Endodermal cell (in vitro differentiated cells): Measurements from ENCODE around the gene ICAM4. TPM values are rescaled to one million over a fixed set of nuclear protein-coding genes. Genes with fewer than 3 reads are reported as not detected.
"Not testable (repeated sequence)": the region's sequence is repeated elsewhere in the genome, so short reads cannot be mapped to it uniquely, and the experiment has no call there.

ENCODE experiments used
- DNase-seq: peaks from one replicate; pipeline ENCODE4 v3.0.0-alpha.2; 2017
- H3K27ac ChIP-seq: 2 replicates; pipeline ENCODE4 v1.5.1; 2013; ENCODE audit warnings: mild to moderate bottlenecking, low read depth, low read length, moderate library complexity
- H3K27me3 ChIP-seq: 2 replicates; pipeline ENCODE4 v1.6.1; 2013; ENCODE audit warnings: mild to moderate bottlenecking, low read length, moderate library complexity; ENCODE audit not compliant: insufficient read depth, control insufficient read depth, poor library complexity, severe bottlenecking
- H3K36me3 ChIP-seq: 2 replicates; pipeline ENCODE4 v1.7.0; 2013; ENCODE audit warnings: mild to moderate bottlenecking, low read length, moderate library complexity; ENCODE audit not compliant: control insufficient read depth, insufficient read depth
- H3K4me1 ChIP-seq: one replicate; pipeline ENCODE4 v1.7.0; 2013; ENCODE audit warnings: low read length; ENCODE audit not compliant: control insufficient read depth, insufficient read depth
- H3K4me3 ChIP-seq: 2 replicates; pipeline ENCODE4 v1.5.1; 2013; ENCODE audit warnings: mild to moderate bottlenecking, low read length, moderate library complexity
- H3K9ac ChIP-seq: 2 replicates; pipeline ENCODE4 v1.6.1; 2013; ENCODE audit warnings: mild to moderate bottlenecking, low read length, moderate library complexity; ENCODE audit not compliant: poor library complexity, severe bottlenecking; ENCODE audit errors: extremely low read depth
- H3K9me3 ChIP-seq: 2 replicates; pipeline ENCODE4 v1.6.1; 2013; ENCODE audit warnings: mild to moderate bottlenecking, low read length, moderate library complexity; ENCODE audit not compliant: control insufficient read depth
- H3K27ac Mint-ChIP-seq: 2 replicates; pipeline ENCODE4 v1.8.0; 2020; ENCODE audit warnings: mixed read lengths
- H3K27me3 Mint-ChIP-seq: 2 replicates; pipeline ENCODE4 v1.8.0; 2021; ENCODE audit warnings: mild to moderate bottlenecking, mixed read lengths; ENCODE audit not compliant: insufficient read depth
- H3K36me3 Mint-ChIP-seq: 2 replicates; pipeline ENCODE4 v1.8.0; 2020; ENCODE audit warnings: low read depth, mixed read lengths
- H3K4me1 Mint-ChIP-seq: 2 replicates; pipeline ENCODE4 v1.8.0; 2020; ENCODE audit warnings: mixed read lengths
- H3K4me3 Mint-ChIP-seq: 2 replicates; pipeline ENCODE4 v1.8.0; 2020; ENCODE audit warnings: mild to moderate bottlenecking, moderate library complexity, mixed read lengths
- H3K9me3 Mint-ChIP-seq: 2 replicates; pipeline ENCODE4 v1.8.0; 2020; ENCODE audit warnings: mild to moderate bottlenecking, mixed read lengths
- CTCF ChIP-seq: fragments of 200-600 bp; sonication (generic); conservative IDR thresholded peaks from 2 replicates; pipeline ENCODE4 v1.5.0; 2021; ENCODE audit warnings: antibody characterized with exemption, mild to moderate bottlenecking
- WGBS, 2 experiments: methylation state at CpG; one replicate each; pipeline versions ENCODE4 v1.1.5 to v1.1.7; 2013; ENCODE audit warnings: missing lambda C conversion rate in 2 of 2, mixed read lengths in 1 of 2; ENCODE audit not compliant: insufficient coverage in 1 of 2, insufficient read length in 1 of 2; 5-methylcytosine and 5-hydroxymethylcytosine counted together
- long read RNA-seq, 4 experiments: library from polyadenylated mRNA in 2 of 4; library from RNA in 1 of 4; library from capped mRNA in 1 of 4; stranded (forward) in 3 of 4; unstranded in 1 of 4; transcript quantifications; one replicate each; pipeline ENCODE4 v2.0.0, GENCODE V29; 2020 to 2021; ENCODE audit warnings: inconsistent platforms in 1 of 4
- polyA plus RNA-seq, 2 experiments: library from polyadenylated mRNA; stranded (reverse); fragments of 50-300 nt; gene quantifications; one replicate each; pipeline ENCODE4 v1.2.3, GENCODE V29; 2013
- total RNA-seq, 2 donors: library from RNA; stranded (reverse); fragmentation: NEBNext Ultra II Directional in 1 of 2; extraction: Animal tissue kit (Norgen Biotek cat#: 25700) in 1 of 2; gene quantifications; 2 replicates in 1 of 2; 3 replicates in 1 of 2; pipeline ENCODE4 v1.2.1, GENCODE V29; 2021

Gene ICAM4
- total RNA-seq, result under 1 TPM in 1 of 2 donors, not detected in 1; 0.44 TPM
- polyA plus RNA-seq (2013, experiment 1 of 2), result 0.28 TPM
- polyA plus RNA-seq (2013, experiment 2 of 2), result 0.21 TPM
- long read RNA-seq, experiment 1, result 0 reads
- long read RNA-seq, experiment 2, partial matches to known transcripts, result 0 of 2 reads
- long read RNA-seq, experiment 2, other reads (novel, unspliced or antisense), result 0 of 2 reads
- long read RNA-seq, experiment 3, partial matches to known transcripts, result 0 of 2 reads
- long read RNA-seq, experiment 3, other reads (novel, unspliced or antisense), result 1 of 2 reads
- long read RNA-seq, experiment 4, partial matches to known transcripts, result 0 of 1 reads
- long read RNA-seq, experiment 4, other reads (novel, unspliced or antisense), result 0 of 1 reads

GRCh38 chr19:10286803-10287737, at the start of gene ICAM4:
TSS of gene ICAM4 (plus strand) at chr19:10286955. CDS start at chr19:10287013, 58 bp downstream.
- Mint-ChIP-seq H3K4me3 (peak within 1 kb of the TSS; percentile 38), H3K27me3 (peaks cover 71% of the 10 kb centered on the region), H3K36me3 (no peaks in the 10 kb centered on the region), H3K4me1 (peaks cover 10% of the 10 kb centered on the region), H3K9me3 (peaks cover 3% of the 10 kb centered on the region), H3K27ac (no peak within 1 kb of the TSS)
- DNase-seq, result peak; percentile 83
- Histone ChIP-seq H3K9me3 (no peaks in the 10 kb centered on the region), H3K36me3 (no peaks in the 10 kb centered on the region), H3K4me3 (no peak within 1 kb of the TSS), H3K4me1 (peaks cover 3% of the 10 kb centered on the region), H3K27me3 (peaks cover 69% of the 10 kb centered on the region), H3K9ac (no peak within 1 kb of the TSS), H3K27ac (no peak within 1 kb of the TSS)
- 13 to 15% methylated on average over 46 to 59 of the region's 59 CpGs for WGBS, 2 experiments
- TF ChIP-seq CTCF, result no peak

- Histone ChIP-seq H3K27ac (no peak overlapping the region), H3K36me3 (no peaks in the 10 kb centered on the region), H3K9me3 (no peaks in the 10 kb centered on the region), H3K27me3 (no peaks in the 10 kb centered on the region), H3K9ac (no peak overlapping the region), H3K4me3 (no peak overlapping the region), H3K4me1 (no peaks in the 10 kb centered on the region)
- WGBS, 2 experiments, result 90% methylated on average over 6 of the region's 6 CpGs; no CpG with 5 or more reads in 1 of the 2 experiments
- no peak for TF ChIP-seq CTCF
- no peak for DNase-seq
- Mint-ChIP-seq H3K27me3 (no peaks in the 10 kb centered on the region), H3K36me3 (no peaks in the 10 kb centered on the region), H3K4me3 (no peak overlapping the region), H3K4me1 (peaks cover 2% of the 10 kb centered on the region), H3K9me3 (no peaks in the 10 kb centered on the region), H3K27ac (no peak overlapping the region)
Measured at GRCh38 chr19:10237702-10238101, 49.1 kb upstream of the ICAM4 start.

GRCh38 chr19:10238172-10238783, 48.5 kb upstream of the ICAM4 start:
- no peaks in the 10 kb centered on the region for H3K27me3 ChIP-seq
- WGBS, 2 experiments, result 86 to 87% methylated on average over 6 to 12 of the region's 12 CpGs
- Mint-ChIP-seq H3K4me3 (no peak overlapping the region), H3K27ac (no peak overlapping the region), H3K9me3 (no peaks in the 10 kb centered on the region), H3K27me3 (no peaks in the 10 kb centered on the region), H3K4me1 (peaks cover 5% of the 10 kb centered on the region), H3K36me3 (no peaks in the 10 kb centered on the region)
- H3K27ac ChIP-seq, result no peak overlapping the region
- H3K36me3 ChIP-seq, result no peaks in the 10 kb centered on the region
- H3K4me3 ChIP-seq, result no peak overlapping the region
- H3K4me1 ChIP-seq, result no peaks in the 10 kb centered on the region
- DNase-seq, result no peak
- no peak overlapping the region for H3K9ac ChIP-seq
- no peaks in the 10 kb centered on the region for H3K9me3 ChIP-seq
- no peak for TF ChIP-seq CTCF

- H3K9ac ChIP-seq, H3K4me1 Mint-ChIP-seq, H3K4me3 Mint-ChIP-seq, H3K36me3 ChIP-seq, H3K27me3 Mint-ChIP-seq, H3K9me3 ChIP-seq, DNase-seq, H3K4me3 ChIP-seq, H3K4me1 ChIP-seq, H3K27ac Mint-ChIP-seq, H3K36me3 Mint-ChIP-seq, H3K27me3 ChIP-seq, H3K27ac ChIP-seq, H3K9me3 Mint-ChIP-seq: not testable (repeated sequence)
- WGBS, 2 experiments, result 94 to 95% methylated on average over 11 of the region's 11 CpGs
Measured at GRCh38 chr19:10241826-10242449, 44.8 kb upstream of the ICAM4 start.
